NK-92 (cell line): ENCODE results near the gene SRP19.
"Not testable (repeated sequence)": the region's sequence is repeated elsewhere in the genome, so short reads cannot be mapped to it uniquely, and the experiment has no call there.

Source experiments
- DNase-seq: peaks from one replicate; lab custom pipeline; 2025; ENCODE audit not compliant: unreplicated experiment; lab: John Stamatoyannopoulos, UW

Gene SRP19

GRCh38 chr5:112860929-112861637 lies at the start of gene SRP19:
Gene SRP19, plus strand, starts transcription at chr5:112861287. Its CDS starts 90 bp downstream, at chr5:112861377.
- peak; percentile 30 for DNase-seq

- no peak for DNase-seq
Observed at GRCh38 chr5:112812549-112812948, 48.5 kb upstream of the SRP19 start.

GRCh38 chr5:112820246-112820645 lies 40.8 kb upstream of the SRP19 start:
- no peak for DNase-seq

- DNase-seq: no peak
Observed at GRCh38 chr5:112822456-112822855, 38.6 kb upstream of the SRP19 start.

- DNase-seq: no peak
Observed at GRCh38 chr5:112823181-112823580, 37.9 kb upstream of the SRP19 start.

- DNase-seq: no peak
Observed at GRCh38 chr5:112823656-112824055, 37.4 kb upstream of the SRP19 start.

GRCh38 chr5:112824197-112824596 lies 36.9 kb upstream of the SRP19 start:
- no peak for DNase-seq

- DNase-seq: no peak
Observed at GRCh38 chr5:112830378-112830777, 30.7 kb upstream of the SRP19 start.

GRCh38 chr5:112833971-112834370 lies 27.1 kb upstream of the SRP19 start:
- no peak for DNase-seq

- DNase-seq: no peak
Observed at GRCh38 chr5:112844489-112844888, 16.6 kb upstream of the SRP19 start.

GRCh38 chr5:112846556-112846955 lies 14.5 kb upstream of the SRP19 start:
- DNase-seq: no peak

GRCh38 chr5:112847306-112847705 lies 13.8 kb upstream of the SRP19 start:
- no peak for DNase-seq

GRCh38 chr5:112848116-112848811 lies 12.8 kb upstream of the SRP19 start:
- DNase-seq: no peak

- no peak for DNase-seq
Observed at GRCh38 chr5:112849912-112850311, 11.2 kb upstream of the SRP19 start.

- DNase-seq: no peak
Observed at GRCh38 chr5:112854651-112855050, 6.4 kb upstream of the SRP19 start.

- DNase-seq: no peak
Observed at GRCh38 chr5:112857866-112858265, 3.2 kb upstream of the SRP19 start.

- not testable (repeated sequence) for DNase-seq
Observed at GRCh38 chr5:112860571-112860928, 537 bp upstream of the SRP19 start.

GRCh38 chr5:112861638-112861985 lies 525 bp downstream of the SRP19 start:
- DNase-seq: no peak

- DNase-seq: no peak
Observed at GRCh38 chr5:112862085-112862484, 998 bp downstream of the SRP19 start.

- no peak for DNase-seq
Observed at GRCh38 chr5:112863549-112863948, 2.5 kb downstream of the SRP19 start.

GRCh38 chr5:112865128-112865527 lies 4.0 kb downstream of the SRP19 start:
- DNase-seq: no peak

- no peak for DNase-seq
Observed at GRCh38 chr5:112866739-112867138, 5.7 kb downstream of the SRP19 start.

GRCh38 chr5:112867411-112867810 lies 6.3 kb downstream of the SRP19 start:
- no peak for DNase-seq
